ENCODE results near the gene FAM186B.

- no peak for TF ChIP-seq CTCF (IDR thresholded peaks at IDR 0.05)
- no peak for TF ChIP-seq EZH2 (IDR thresholded peaks at IDR 0.05)
These were observed 58.2 kb downstream of the FAM186B start for GRCh38 chr12:49547090-49547690.
